ENCODE measurements around the gene HCCS. TPM values are rescaled to one million over a fixed set of nuclear protein-coding genes. Genes with fewer than 3 reads are reported as not detected.
A peak's percentile ranks its signal among the peaks of the same experiment; 100 is the strongest.

The HCCS gene
- 29.0 and 30.5 TPM in 2 replicates for total RNA-seq (2014; rRNA removed; shearing (Covaris generic))

- DNase-seq (ENCODE audit: low read depth), result peak; percentile 89
Observed at GRCh38 chrX:11111037-11111851, at the start of gene HCCS. Gene HCCS, plus strand, starts transcription at chrX:11111332. Its CDS starts 729 bp downstream, at chrX:11112061.

GRCh38 chrX:11064276-11064675 lies 46.9 kb upstream of the HCCS start:
- DNase-seq (ENCODE audit: low read depth), result no peak

- DNase-seq (ENCODE audit: low read depth), result peak; percentile 23
Observed at GRCh38 chrX:11064851-11065600, 46.1 kb upstream of the HCCS start.

- DNase-seq (ENCODE audit: low read depth), result peak; percentile 0
Observed at GRCh38 chrX:11066812-11067211, 44.3 kb upstream of the HCCS start.

- no peak for DNase-seq (ENCODE audit: low read depth)
Observed at GRCh38 chrX:11073381-11073780, 37.8 kb upstream of the HCCS start.

- no peak for DNase-seq (ENCODE audit: low read depth)
Observed at GRCh38 chrX:11080741-11081305, 30.3 kb upstream of the HCCS start.

GRCh38 chrX:11081511-11081910 lies 29.6 kb upstream of the HCCS start:
- no peak for DNase-seq (ENCODE audit: low read depth)

- no peak for DNase-seq (ENCODE audit: low read depth)
Observed at GRCh38 chrX:11085305-11085704, 25.8 kb upstream of the HCCS start.

- no peak for DNase-seq (ENCODE audit: low read depth)
Observed at GRCh38 chrX:11089802-11090201, 21.3 kb upstream of the HCCS start.

GRCh38 chrX:11097933-11098332 lies 13.2 kb upstream of the HCCS start:
- DNase-seq (ENCODE audit: low read depth), result no peak

GRCh38 chrX:11099465-11099864 lies 11.7 kb upstream of the HCCS start:
- no peak for DNase-seq (ENCODE audit: low read depth)

GRCh38 chrX:11100281-11101035 lies 10.7 kb upstream of the HCCS start:
- DNase-seq (ENCODE audit: low read depth), result peak; percentile 65

GRCh38 chrX:11103006-11103405 lies 8.1 kb upstream of the HCCS start:
- DNase-seq (ENCODE audit: low read depth), result no peak

GRCh38 chrX:11103751-11104150 lies 7.4 kb upstream of the HCCS start:
- no peak for DNase-seq (ENCODE audit: low read depth)

- DNase-seq (ENCODE audit: low read depth), result peak; percentile 53
Observed at GRCh38 chrX:11105080-11105479, 6.1 kb upstream of the HCCS start.

- no peak for DNase-seq (ENCODE audit: low read depth)
Observed at GRCh38 chrX:11108253-11108941, 2.7 kb upstream of the HCCS start.

- DNase-seq (ENCODE audit: low read depth), result no peak
Observed at GRCh38 chrX:11109968-11110367, 1.2 kb upstream of the HCCS start.

GRCh38 chrX:11111947-11112346 lies 815 bp downstream of the HCCS start:
- no peak for DNase-seq (ENCODE audit: low read depth)

GRCh38 chrX:11113731-11114130 lies 2.6 kb downstream of the HCCS start:
- DNase-seq (ENCODE audit: low read depth), result peak; percentile 48

GRCh38 chrX:11117745-11118144 lies 6.6 kb downstream of the HCCS start:
- no peak for DNase-seq (ENCODE audit: low read depth)

- DNase-seq (ENCODE audit: low read depth), result no peak
Observed at GRCh38 chrX:11119313-11119943, 8.3 kb downstream of the HCCS start.
